ENCODE results near the gene SKIDA1.
"Not testable (repeated sequence)": the region's sequence is repeated elsewhere in the genome, so short reads cannot be mapped to it uniquely, and the experiment has no call there.

SKIDA1 gene

GRCh38 chr10:21525367-21526187 is at the start of gene SKIDA1:
Gene SKIDA1, minus strand, starts transcription at chr10:21525682. Its CDS starts 7,860 bp downstream, at chr10:21517822.
- peak; percentile 60 for ATAC-seq
- TF ChIP-seq SNAI2 (CRISPR knock-in tag; IDR thresholded peaks at IDR 0.05) (no peak), OSR1 (CRISPR knock-in tag; IDR thresholded peaks at IDR 0.05) (no peak), PATZ1 (CRISPR knock-in tag; IDR thresholded peaks at IDR 0.05; ENCODE audit: borderline replicate concordance) (no peak), TOX (CRISPR knock-in tag; IDR thresholded peaks at IDR 0.05; ENCODE audit: borderline replicate concordance) (no peak)

- ATAC-seq = not testable (repeated sequence)
Observed at GRCh38 chr10:21574514-21574913, 49.0 kb upstream of the SKIDA1 start.

- TF ChIP-seq PATZ1 (CRISPR knock-in tag; IDR thresholded peaks at IDR 0.05; ENCODE audit: borderline replicate concordance) (no peak), ESRRG (CRISPR knock-in tag; IDR thresholded peaks at IDR 0.05) (no peak), ZNF565 (CRISPR knock-in tag; conservative IDR thresholded peaks at IDR 0.05; ENCODE audit: low read depth) (no peak), SNAI2 (CRISPR knock-in tag; IDR thresholded peaks at IDR 0.05) (no peak), POU6F1 (CRISPR knock-in tag; IDR thresholded peaks at IDR 0.05; ENCODE audit: borderline replicate concordance, low read depth) (no peak), TOX (CRISPR knock-in tag; IDR thresholded peaks at IDR 0.05; ENCODE audit: borderline replicate concordance) (no peak), ZNF8 (CRISPR knock-in tag; IDR thresholded peaks at IDR 0.05) (no peak), ZFP30 (CRISPR knock-in tag; IDR thresholded peaks at IDR 0.05) (no peak), CREB5 (CRISPR knock-in tag; IDR thresholded peaks at IDR 0.05; ENCODE audit: low read depth) (no peak), ZC3H10 (CRISPR knock-in tag; IDR thresholded peaks at IDR 0.05) (no peak), RARB (CRISPR knock-in tag; IDR thresholded peaks at IDR 0.05) (no peak), PPARA (CRISPR knock-in tag; IDR thresholded peaks at IDR 0.05; ENCODE audit: borderline replicate concordance) (no peak), ZFP3 (CRISPR knock-in tag; IDR thresholded peaks at IDR 0.05) (no peak), CSDC2 (CRISPR knock-in tag; IDR thresholded peaks at IDR 0.05) (no peak), ISL1 (CRISPR knock-in tag; IDR thresholded peaks at IDR 0.05) (no peak), TCF4 (CRISPR knock-in tag; IDR thresholded peaks at IDR 0.05; ENCODE audit: borderline replicate concordance) (no peak), BACH2 (CRISPR knock-in tag; IDR thresholded peaks at IDR 0.05; ENCODE audit: borderline replicate concordance) (no peak), GLIS3 (CRISPR knock-in tag; IDR thresholded peaks at IDR 0.05) (no peak)
Observed at GRCh38 chr10:21572578-21572977, 47.1 kb upstream of the SKIDA1 start.

GRCh38 chr10:21570761-21571521 is 45.5 kb upstream of the SKIDA1 start:
- no peak for ATAC-seq
- TF ChIP-seq ESRRG (CRISPR knock-in tag; IDR thresholded peaks at IDR 0.05) = no peak
- TF ChIP-seq CSRNP3 (CRISPR knock-in tag; IDR thresholded peaks at IDR 0.05) = no peak
- no peak for TF ChIP-seq TCF4 (CRISPR knock-in tag; IDR thresholded peaks at IDR 0.05; ENCODE audit: borderline replicate concordance)
- no peak for TF ChIP-seq PATZ1 (CRISPR knock-in tag; IDR thresholded peaks at IDR 0.05; ENCODE audit: borderline replicate concordance)
- no peak for TF ChIP-seq ZNF565 (CRISPR knock-in tag; conservative IDR thresholded peaks at IDR 0.05; ENCODE audit: low read depth)
- TF ChIP-seq BACH2 (CRISPR knock-in tag; IDR thresholded peaks at IDR 0.05; ENCODE audit: borderline replicate concordance) = no peak
- no peak for TF ChIP-seq CREB5 (CRISPR knock-in tag; IDR thresholded peaks at IDR 0.05; ENCODE audit: low read depth)
- no peak for TF ChIP-seq CSDC2 (CRISPR knock-in tag; IDR thresholded peaks at IDR 0.05)

More at GRCh38 chr10:21572578-21572977, 47.1 kb upstream of the SKIDA1 start:
- peak; percentile 84 for ATAC-seq
